IPS-NIHi7 (cell line): ENCODE results near the gene CIITA.
"Not testable (repeated sequence)": the region's sequence is repeated elsewhere in the genome, so short reads cannot be mapped to it uniquely, and the experiment has no call there.

ENCODE experiments used
- DNase-seq: peaks from one replicate; pipeline ENCODE4 v3.0.0; 2012; ENCODE audit warnings: mixed read lengths; ENCODE audit errors: extremely low spot score

Gene CIITA

DNA sequence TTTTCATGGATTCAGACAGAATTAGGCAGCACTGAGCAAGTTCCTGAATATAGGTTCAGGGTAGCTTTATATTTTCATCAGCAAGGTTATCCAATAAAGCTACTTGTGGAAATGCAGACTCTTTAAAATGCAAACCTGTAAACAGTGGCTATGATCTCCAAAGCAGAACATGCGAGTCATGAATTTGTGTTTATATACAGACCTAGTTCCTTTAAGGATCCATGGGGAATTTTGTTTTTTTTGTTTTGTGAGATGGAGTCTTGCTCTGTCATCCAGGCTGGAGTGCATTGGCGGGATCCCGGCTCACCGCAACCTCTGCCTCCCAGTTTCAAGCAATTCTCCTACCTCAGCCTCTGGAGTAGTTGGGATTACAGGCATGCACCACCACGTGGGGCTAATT is 82.2 kb downstream of the CIITA start:
- no peak for DNase-seq

DNA sequence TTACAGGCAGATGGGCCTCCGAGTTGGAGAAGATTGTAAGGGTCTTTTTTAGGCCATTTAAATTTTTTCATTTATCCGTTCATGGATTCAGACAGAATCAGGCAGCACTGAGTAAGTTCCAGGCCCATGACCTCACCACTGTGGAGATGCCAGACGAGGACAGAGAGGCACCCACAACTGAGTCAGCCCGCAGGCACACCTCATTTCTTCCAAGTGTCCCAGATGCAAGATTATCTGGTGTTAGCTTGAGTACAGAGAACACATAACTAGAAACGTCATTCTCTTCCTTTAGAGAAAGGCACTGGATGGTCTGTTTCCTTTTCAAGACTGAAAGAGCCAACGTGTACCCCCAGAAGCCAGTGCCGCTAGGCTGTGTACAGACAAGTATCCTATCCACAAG is 84.2 kb downstream of the CIITA start:
- no peak for DNase-seq

DNA sequence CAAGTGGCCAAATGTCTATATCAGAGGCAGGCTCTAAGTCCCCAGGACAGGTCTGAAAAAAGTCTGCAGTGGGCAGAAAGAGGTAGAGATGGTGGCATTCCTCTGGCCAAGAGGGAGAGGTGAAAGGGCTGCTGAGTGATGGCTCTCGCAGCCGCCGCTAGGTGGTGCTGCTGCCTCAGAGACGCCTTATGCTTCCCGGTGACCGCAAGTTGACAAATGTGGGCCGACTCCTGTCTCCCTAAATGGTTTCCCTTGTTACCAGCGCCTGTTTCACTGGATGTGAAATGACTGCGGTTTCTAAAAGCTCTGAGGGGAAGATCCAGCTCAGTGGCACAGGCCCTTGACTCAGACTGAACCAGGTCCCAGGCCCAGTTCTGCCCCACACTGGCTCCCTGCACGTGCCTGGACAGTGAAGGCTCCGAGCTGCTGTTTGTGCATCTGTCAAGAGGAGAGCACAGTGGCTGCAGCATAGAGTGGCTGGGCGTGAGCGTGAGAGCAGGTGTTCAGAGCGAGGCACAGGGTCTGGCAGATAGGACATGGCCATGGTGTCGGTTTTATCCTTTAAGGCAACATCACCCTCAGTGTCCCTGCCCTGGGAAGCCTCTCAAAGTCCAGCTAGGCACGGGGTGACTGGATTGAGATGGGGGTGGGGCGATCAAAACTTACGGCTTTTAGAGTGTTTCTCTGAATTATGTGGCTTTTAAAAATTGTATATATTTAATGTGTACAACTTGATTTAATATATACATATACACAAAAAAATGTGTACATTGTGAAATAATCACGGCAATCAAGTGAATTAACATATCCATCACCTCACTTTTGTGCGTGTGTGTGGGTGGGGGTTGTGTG is 87.3 kb downstream of the CIITA start:
- peak; percentile 86 for DNase-seq

DNA sequence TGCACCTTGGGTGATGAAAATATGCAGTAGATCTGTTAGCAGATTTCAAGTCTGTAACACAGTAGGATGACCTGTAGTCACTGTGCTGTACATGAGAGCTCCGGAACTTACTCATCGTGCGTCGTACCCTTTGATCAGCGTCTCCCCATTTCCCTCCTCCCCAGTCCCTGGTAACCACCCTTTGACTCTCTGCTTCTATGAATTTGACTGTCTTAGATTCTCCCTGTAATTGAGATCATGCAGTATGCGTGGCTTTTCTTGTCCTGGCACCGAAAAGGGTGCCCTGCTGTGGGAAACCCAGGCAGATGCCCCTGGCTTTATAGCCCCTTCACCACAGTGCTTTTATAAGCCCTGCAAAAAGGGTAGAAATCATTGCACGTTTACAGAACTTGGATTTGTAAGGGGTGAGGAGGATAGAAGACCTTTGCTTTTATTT is 87.9 kb downstream of the CIITA start:
- DNase-seq, result no peak

DNA sequence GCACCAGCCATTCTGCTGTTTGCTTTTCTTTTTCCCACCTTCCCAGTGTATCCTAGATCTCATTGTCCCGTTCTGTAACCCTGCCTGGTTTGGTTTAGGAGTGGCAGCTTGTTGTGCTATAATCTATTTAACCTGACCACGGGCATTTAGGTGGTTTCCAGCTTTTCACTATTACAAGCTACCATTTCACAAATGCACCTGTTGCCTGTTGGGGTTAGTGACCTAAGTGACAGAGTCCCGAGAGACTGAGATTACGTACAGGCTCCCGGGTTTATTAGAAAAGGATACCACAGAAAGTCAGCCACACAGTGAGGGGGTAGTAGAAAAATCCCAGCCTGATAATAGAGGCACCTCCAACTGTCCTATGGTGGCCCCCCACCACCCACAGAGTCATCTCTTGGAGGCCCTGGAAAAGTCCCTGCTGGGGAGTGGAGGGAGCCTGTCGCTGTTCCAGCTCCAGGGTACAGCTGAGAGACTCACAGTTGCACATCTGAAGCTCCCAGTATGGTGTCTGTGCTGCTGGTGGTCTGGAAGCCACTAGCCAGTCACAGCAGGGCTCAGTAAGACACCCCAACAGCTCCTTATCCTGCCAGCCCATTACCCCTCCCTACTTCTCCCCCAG is 88.5 kb downstream of the CIITA start:
- no peak for DNase-seq

DNA sequence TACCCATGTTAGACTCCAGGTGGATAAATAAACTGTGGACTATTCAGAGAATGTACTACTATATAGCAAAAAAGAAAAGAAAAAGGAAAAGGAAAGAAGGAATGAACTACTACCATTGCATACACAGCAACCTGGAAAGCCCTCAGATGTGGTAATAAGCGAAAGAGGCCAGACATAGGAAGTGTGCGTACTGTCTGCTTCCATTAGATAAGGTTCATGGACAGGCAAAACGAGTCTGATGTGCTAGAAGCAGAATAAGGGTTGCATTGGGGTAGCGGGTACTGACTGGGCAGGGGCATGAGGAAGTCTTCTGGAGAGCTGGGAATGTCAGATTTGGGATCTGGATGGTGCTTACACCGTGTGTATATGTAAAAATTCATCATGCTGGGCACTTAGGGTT is 89.1 kb downstream of the CIITA start:
- no peak for DNase-seq

DNA sequence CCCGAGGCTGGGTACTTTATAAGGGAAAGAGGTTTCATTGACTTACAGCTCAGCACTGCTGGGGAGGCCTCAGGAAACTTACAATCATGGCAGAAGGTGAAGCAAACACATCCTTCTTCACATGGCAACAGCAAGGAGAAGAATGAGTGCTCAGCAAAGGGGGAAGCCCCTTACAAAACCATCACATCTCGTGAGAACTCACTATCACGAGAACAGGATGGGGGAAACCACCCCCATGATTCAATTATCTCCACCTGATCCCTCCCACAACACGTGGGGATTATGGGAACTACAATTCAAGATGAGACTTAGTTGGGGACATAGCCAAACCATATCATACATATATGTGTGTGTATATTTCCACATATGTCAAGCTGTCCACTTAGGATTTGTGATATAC is 89.6 kb downstream of the CIITA start:
- not testable (repeated sequence) for DNase-seq

DNA sequence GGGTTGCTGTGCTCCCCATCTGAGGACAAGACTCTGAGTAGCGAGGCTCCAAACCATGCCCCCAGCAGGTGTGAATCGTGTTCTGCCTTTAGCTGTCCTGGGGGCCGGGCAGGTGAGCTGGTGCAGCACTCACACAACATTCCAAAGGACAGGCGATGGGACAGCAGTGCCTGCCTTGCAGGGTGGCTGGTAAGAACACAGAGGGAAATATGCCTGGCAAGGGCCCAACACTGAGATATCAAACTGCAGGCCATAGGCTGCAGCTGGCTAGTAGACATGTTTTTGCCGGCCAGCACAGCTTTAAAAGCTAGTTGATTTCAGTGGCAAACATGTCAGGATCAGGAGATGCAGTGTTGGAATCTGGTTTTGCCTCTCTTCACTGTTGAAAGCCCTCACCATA is 91.0 kb downstream of the CIITA start:
- DNase-seq, result no peak

DNA sequence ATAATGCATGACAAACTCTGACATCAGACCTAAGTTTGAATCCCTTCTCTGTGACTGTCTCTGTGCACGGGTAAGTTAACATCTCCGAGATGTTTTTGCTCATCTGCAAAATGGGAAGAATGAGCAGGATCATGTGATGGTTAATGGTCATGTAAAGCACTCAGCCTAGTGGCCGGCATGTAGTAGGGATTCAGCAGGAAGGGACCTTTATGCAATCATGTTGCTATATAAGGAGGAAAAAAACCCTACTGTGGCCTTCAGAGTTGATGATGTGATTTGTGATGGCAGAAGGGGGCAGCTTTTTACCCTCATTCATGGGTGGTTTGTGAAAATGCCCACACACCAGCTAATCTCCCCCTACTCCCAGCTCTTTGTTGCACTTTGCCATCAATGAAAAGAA is 91.5 kb downstream of the CIITA start:
- no peak for DNase-seq

DNA sequence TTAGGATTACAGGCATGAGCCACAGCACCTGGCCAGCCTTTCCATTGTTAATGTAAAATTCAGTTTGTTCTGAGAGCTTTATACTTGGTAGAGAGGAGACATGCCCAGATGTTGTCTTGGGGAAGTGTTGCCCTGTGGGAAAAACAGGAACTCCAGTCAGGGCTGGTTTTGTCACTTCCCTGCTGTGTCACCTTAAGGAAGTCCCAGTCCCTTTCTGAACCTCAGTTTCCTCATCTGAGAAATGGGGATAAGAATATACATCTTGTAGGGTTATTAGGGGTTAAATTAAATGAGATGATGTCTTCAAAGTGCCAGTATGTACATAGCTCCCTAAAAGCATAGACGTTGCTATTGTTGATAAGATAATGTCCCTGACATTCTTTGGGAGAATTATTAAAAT is 92.6 kb downstream of the CIITA start:
- DNase-seq, result no peak

DNA sequence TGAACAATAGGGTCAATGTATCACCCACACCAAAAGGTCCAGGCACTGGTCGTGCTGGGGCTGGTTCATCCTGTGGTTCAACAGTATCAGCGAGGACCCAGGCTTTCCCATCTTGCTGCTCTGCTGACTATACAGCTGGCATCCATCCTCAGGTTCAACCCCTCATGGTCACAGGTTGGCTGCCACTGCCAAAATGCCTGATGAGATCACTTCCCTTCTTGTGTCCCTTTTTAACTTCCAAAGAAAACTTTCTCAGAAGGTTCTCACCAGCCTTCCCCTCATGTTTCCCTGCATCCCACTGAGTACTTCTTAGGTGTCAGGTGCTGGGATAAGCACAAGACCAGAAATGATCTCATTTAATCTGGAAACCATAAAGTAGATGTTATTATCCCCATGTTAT is 93.1 kb downstream of the CIITA start:
- DNase-seq, result no peak

DNA sequence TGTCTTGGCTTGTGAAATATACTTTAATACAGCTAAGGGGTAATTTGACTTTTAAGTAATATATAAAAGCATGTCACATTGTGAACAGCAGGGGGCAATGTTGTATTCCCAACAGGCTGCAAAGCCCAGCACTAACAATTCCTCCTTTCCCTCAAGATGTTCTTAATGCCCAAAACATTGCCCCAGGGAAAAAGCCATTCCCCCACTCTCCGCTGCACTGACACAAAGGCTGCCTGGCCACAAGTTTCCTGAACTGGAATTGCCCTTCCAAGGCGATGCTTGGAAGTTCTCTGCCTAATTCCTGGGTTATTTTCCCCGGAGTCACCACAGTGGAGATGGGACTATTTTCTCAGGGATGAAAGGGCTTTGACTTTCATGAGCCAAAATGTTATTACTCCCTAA is 94.6 kb downstream of the CIITA start:
- peak; percentile 78 for DNase-seq

DNA sequence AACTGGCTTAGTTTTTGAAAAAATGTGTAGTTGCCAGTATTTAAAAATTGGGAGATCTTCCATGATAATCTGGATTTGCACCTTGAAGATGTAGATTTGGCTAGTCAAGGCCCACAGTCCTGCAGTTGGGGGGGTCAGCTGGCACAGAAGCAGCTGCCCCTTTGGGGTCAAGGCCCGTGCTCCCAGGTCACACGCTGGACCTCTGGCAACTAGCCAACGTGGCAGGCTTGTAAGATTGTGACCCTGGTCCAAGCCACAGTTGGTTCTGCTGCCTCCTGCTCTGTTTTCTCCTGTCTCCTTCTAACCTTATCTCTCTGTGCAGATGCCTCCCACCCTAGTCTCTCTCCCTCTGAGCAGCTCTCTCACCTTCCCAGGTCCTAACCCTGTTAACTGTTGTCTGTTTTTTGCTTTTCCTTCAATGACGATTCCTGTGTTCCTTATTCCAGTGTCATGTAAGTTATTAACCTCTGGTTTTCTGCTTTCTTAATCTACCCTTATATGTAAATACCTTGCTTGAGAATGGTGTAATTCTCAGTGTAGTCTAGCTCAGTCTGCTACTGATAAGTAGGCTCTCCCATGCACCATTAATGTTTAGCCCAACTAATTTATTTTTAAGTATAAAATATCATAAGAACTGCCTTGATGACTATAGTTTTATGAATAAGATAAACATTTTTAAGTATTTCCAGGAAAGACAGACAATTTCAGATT is 95.3 kb downstream of the CIITA start:
- no peak for DNase-seq

DNA sequence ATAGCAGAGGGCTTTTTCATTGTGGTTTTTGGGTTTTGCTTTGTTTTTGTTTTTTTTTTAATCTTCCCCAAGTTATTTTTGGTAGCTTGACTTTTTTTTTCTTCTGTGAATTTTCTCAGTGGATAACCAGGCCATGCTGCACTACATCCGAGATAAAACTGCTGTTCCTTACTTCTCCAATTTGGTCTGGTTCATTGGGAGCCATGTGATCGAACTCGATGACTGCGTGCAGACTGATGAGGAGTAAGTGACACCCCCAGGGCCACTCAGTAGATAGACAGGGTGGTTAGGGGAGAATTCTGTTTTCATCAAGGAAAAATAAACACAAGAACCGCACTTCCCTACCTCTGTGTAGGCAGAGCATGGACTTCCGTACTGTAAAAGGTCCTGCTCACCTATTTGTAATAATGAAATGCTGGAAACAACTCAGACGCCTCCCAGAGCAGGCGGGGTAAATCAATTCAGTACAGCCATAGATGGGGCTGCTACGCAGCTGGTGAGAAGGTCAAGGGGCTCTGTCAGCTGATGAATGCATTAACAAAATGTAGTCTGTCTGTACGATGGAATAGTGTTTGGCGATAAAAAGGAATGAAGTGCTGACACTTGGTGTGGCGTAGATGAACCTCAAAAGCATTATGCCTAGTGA is 95.9 kb downstream of the CIITA start:
- DNase-seq, result no peak

DNA sequence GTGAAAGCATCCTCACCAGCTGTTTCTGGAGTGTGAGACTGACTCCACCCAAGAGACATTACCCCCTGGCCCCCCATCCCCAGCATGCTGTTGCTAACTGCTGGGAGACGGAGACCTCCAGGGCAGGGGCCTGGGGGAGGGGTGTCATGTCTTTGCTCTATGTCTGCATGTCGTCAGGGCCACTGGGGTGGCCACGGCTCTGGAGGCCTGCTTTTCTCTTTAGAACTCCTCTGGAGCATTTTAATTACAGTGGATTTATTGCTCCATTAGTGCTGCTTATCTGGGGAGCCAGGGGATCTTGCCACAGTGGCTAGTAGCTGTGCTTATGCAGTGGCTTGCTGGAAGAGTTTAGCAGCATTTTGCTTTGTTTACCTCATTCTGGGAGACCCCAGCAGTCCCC is 99.6 kb downstream of the CIITA start:
- no peak for DNase-seq

DNA sequence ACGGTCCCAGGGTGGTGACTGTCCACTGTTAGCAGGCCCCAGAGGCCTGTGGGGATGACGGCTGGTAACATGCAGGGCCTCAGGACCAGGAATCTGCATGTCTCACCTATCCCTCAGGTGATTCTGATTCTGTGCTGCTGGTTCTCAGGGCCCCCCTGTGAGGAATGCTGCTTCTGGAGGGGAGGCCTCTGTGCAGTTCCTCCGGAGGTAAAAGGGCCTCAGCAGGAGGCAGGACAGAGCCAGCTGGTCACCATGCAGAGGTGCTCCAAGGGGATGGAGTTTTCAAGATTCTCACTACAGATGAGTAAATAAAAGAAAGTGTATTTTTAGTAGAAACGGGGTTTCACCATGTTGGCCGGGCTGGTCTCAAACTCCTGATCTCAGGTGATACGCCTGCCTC is 101.1 kb downstream of the CIITA start:
- no peak for DNase-seq

DNA sequence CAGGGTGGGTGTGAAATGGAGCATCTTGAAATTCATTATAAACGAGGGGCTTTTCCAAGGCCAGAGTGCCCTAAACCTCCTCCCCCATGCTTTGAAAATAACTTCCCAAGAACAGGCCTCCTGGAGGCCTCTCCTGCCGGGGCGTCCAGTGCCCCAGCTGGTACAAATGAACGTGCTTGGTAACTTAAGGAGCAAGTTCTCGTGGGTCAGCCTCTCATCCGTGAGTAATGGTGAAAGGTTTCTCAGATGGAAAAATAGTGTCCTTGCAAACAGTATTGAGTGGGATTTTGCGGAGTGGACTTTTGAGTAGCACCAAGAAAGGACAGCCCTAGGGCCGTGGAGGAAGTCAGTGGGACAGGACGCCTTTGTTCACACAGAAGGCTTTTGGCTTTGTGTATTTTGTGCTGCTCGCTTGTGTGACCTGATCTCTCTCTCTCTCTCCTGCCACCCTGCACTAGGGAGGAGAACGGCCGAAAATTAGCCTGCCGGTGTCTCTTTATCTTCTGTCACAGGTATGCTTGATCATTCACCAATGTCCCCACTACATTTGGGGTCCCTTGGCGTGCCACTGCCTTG is 102.0 kb downstream of the CIITA start:
- no peak for DNase-seq

DNA sequence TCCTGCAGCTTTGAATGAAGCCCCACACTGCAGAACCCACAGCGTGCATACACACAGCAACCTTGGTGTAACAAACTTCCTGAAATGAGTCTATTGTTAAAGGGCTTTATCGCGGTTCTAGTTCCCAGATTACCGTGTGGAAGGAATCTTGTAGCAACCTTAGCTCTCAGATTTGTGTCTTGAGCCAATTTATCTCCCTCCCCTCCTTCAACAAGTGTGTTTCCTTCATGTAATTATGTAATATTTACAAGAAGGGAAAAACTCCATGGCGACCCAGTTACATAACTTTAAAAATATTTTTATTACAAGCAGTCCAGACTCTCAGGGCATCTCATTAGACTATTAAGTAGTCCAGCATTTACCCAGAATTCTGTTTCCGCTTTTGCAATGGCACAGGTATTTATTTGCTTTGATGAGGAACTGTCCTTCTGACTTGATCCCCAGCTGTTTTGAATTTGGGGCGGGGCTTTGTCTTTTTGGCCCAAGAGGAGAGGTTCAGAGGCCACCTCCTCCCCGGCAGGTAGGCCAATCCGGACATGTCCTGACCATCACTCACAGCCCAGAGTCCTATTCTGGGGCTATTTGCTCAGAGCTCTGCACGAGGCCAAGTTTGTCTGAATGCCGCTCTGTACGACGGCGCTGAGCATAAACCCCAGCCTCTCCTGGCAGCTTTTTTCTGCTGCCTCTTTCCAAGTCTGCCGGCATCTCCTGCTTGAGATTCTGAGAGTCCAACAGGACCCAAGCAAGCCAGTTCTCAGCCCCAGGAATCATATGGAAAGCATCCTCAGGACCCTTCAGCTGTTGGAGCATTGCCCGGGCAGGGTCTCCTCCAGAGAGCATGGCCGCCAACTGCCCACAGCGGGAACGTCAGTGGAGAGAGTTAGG is 103.0 kb downstream of the CIITA start:
- no peak for DNase-seq

DNA sequence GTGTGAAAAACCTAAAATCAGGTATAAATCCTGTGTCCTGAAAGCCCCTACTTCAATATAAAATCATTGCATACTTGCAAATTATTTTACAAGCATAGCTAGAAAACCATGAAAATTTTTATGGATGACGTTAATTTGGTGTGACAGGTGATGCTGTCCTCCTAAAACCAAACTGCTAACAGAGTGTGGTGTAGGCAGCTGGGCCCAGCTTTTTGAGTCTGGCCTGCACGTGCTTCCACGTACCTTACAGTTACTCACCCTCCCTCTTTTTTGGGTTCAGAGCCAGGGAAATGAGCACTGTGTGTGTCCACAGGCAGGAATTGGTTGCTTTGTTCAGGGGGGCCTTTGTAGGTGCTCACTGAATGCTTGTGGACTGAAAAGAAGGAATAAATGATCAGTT is 103.8 kb downstream of the CIITA start:
- no peak for DNase-seq

DNA sequence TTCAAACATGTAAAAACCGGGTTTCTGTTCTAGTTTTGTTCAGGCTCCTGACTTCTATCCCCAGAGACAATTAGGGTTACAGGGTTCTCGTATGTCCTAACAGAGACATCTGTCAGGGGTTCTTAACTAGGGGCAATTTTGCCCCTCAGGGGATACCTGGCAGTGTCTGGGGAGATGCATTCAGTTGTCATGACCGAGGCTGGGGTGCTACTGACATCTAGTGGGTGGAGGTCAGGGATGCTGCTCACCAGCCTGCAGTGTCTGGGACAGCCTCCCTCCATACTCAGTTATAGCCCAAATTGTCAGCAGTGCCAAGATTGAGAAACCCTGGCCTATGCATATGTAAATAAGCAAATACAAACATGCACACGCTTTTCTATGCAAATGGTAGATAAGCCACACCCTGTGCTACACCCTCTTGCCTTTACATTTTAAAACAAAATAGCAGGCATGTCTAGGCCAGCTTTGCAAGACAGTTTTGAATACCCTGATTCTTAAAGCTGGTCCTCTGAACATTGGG is 104.8 kb downstream of the CIITA start:
- peak; percentile 61 for DNase-seq
